ENCODE measurements around the gene LYPLAL1.

Gene LYPLAL1

GRCh38 chr1:219159946-219160645 lies 13.6 kb upstream of the LYPLAL1 start:
- no peak overlapping the region for H3K4me3 ChIP-seq (ENCODE audit: low read depth, low read length)
- in situ Hi-C loops (cut with HindIII; ENCODE audit: low sequenced_read_pairs), result no loop called here
- no peak for TF ChIP-seq CTCF (IDR thresholded peaks at IDR 0.05; ENCODE audit: low read depth, low read length)
- DNase-seq (ENCODE audit: low read depth, low spot score), result no peak

GRCh38 chr1:219160967-219161366 lies 12.7 kb upstream of the LYPLAL1 start:
- no peak for DNase-seq (ENCODE audit: low read depth, low spot score)
- TF ChIP-seq CTCF (IDR thresholded peaks at IDR 0.05; ENCODE audit: low read depth, low read length), result no peak
- in situ Hi-C loops (cut with HindIII; ENCODE audit: low sequenced_read_pairs), result no loop called here
- no peak overlapping the region for H3K4me3 ChIP-seq (ENCODE audit: low read depth, low read length)

- TF ChIP-seq CTCF (IDR thresholded peaks at IDR 0.05; ENCODE audit: low read depth, low read length), result no peak
- H3K4me3 ChIP-seq (ENCODE audit: low read depth, low read length), result no peak overlapping the region
- in situ Hi-C loops (cut with HindIII; ENCODE audit: low sequenced_read_pairs), result no loop called here
- no peak for DNase-seq (ENCODE audit: low read depth, low spot score)
Observed at GRCh38 chr1:219161371-219161770, 12.3 kb upstream of the LYPLAL1 start.

- no peak for DNase-seq (ENCODE audit: low read depth, low spot score)
- H3K4me3 ChIP-seq (ENCODE audit: low read depth, low read length), result no peak overlapping the region
- in situ Hi-C loops (cut with HindIII; ENCODE audit: low sequenced_read_pairs), result no loop called here
- TF ChIP-seq CTCF (IDR thresholded peaks at IDR 0.05; ENCODE audit: low read depth, low read length), result no peak
Observed at GRCh38 chr1:219163401-219163954, 10.2 kb upstream of the LYPLAL1 start.

- in situ Hi-C loops (cut with HindIII; ENCODE audit: low sequenced_read_pairs), result no loop called here
- no peak overlapping the region for H3K4me3 ChIP-seq (ENCODE audit: low read depth, low read length)
- DNase-seq (ENCODE audit: low read depth, low spot score), result no peak
- TF ChIP-seq CTCF (IDR thresholded peaks at IDR 0.05; ENCODE audit: low read depth, low read length), result no peak
Observed at GRCh38 chr1:219171192-219171935, 2.3 kb upstream of the LYPLAL1 start.

GRCh38 chr1:219172821-219173220 lies 857 bp upstream of the LYPLAL1 start:
- in situ Hi-C loops (cut with HindIII; ENCODE audit: low sequenced_read_pairs), result no loop called here
- no peak for DNase-seq (ENCODE audit: low read depth, low spot score)
- H3K4me3 ChIP-seq (ENCODE audit: low read depth, low read length), result no peak overlapping the region
- TF ChIP-seq CTCF (IDR thresholded peaks at IDR 0.05; ENCODE audit: low read depth, low read length), result no peak
